Aorta (tissue), 5 donors: ENCODE data around the gene PPIH. TPM values are rescaled to one million over a fixed set of nuclear protein-coding genes. Genes with fewer than 3 reads are reported as not detected.
"Not testable (repeated sequence)": the region's sequence is repeated elsewhere in the genome, so short reads cannot be mapped to it uniquely, and the experiment has no call there.

Experiments
- ATAC-seq: fragments of 200-7000 bp; cut with Tn5 transposase; one replicate; pipeline ENCODE4 v1.9.1; 2022; ENCODE audit warnings: moderate library complexity; ENCODE audit not compliant: low FRiP score
- DNase-seq, 2 donors: peaks; one replicate each; pipeline ENCODE4 v3.0.0-alpha.2; 2020
- H3K27ac ChIP-seq, 2 donors: one replicate each; pipeline ENCODE4 v1.5.1; 2013; ENCODE audit warnings: low read length in 2 of 2, mild to moderate bottlenecking in 2 of 2, moderate library complexity in 2 of 2, control low read depth in 1 of 2, inconsistent platforms in 1 of 2, low read depth in 1 of 2
- H3K27me3 ChIP-seq, 2 donors: one replicate each; pipeline ENCODE4 v1.6.1; 2013; ENCODE audit warnings: control low read depth in 1 of 2, low read length in 1 of 2, mild to moderate bottlenecking in 1 of 2, moderate library complexity in 1 of 2; ENCODE audit not compliant: insufficient read depth in 2 of 2, control insufficient read depth in 1 of 2
- H3K36me3 ChIP-seq, 2 donors: one replicate each; pipeline ENCODE4 v1.6.1; 2013; ENCODE audit warnings: control low read depth in 1 of 2, low read length in 1 of 2, mild to moderate bottlenecking in 1 of 2; ENCODE audit not compliant: insufficient read depth in 2 of 2, control insufficient read depth in 1 of 2
- H3K4me1 ChIP-seq, 2 donors: one replicate each; pipeline ENCODE4 v1.6.1; 2013; ENCODE audit warnings: low read length in 2 of 2, control low read depth in 1 of 2, mild to moderate bottlenecking in 1 of 2, moderate library complexity in 1 of 2; ENCODE audit not compliant: insufficient read depth in 2 of 2, control insufficient read depth in 1 of 2
- H3K4me3 ChIP-seq, 2 donors: one replicate each; pipeline ENCODE4 v1.5.1; 2013; ENCODE audit warnings: low read length in 2 of 2, control low read depth in 1 of 2, mild to moderate bottlenecking in 1 of 2
- H3K9me3 ChIP-seq: one replicate; pipeline ENCODE4 v1.6.1; 2013; ENCODE audit warnings: mild to moderate bottlenecking, low read length; ENCODE audit not compliant: control insufficient read depth
- WGBS, 2 donors: extraction: QIAGEN DNeasy Blood & Tissue Kit; methylation state at CpG; one replicate each; pipeline ENCODE4 v1.1.7; 2013; 5-methylcytosine and 5-hydroxymethylcytosine counted together
- intact Hi-C, 2 donors: fragments of 100-400 bp; cut with DNase I; formaldehyde crosslinking; loops; one replicate each; pipeline versions ENCODE4 v1.14.2 to v1.15.0; 2022
- long read RNA-seq, 2 donors: library from polyadenylated mRNA; unstranded; transcript quantifications; one replicate each; pipeline ENCODE4 v2.0.0, GENCODE V29; 2020 to 2021
- polyA plus RNA-seq, 2 donors: library from polyadenylated mRNA; stranded (reverse); fragments of 200-250 nt; gene quantifications; one replicate each; pipeline ENCODE4 v1.2.3, GENCODE V29; 2013
- total RNA-seq, 2 donors: library from RNA; stranded (reverse); fragmentation: NEBNext Ultra II Directional; extraction: Animal tissue kit (Norgen Biotek cat#: 25700); gene quantifications; one replicate each; pipeline ENCODE4 v1.2.1, GENCODE V29; 2021
- donor health status: healthy with polysubstance abuse.
- donor health status: Bipolar disorder and iron deficiency.
- donor health status: DM: no; HTN: no; CAD: no.
- donor health status: DM: no; HTN: no; CAD: no.
- donor health status: DM: yes; HTN: yes; CAD: no.

PPIH gene
- total RNA-seq: 10 to 100 TPM; 14.1 to 16.4 TPM
- 10 to 100 TPM; 24.0 to 32.5 TPM for polyA plus RNA-seq
- long read RNA-seq, donor 1, partial matches to known transcripts: 3 of 8 reads
- long read RNA-seq, donor 1, other reads (novel, unspliced or antisense): 1 of 8 reads
- long read RNA-seq, donor 2, partial matches to known transcripts: 1 of 1 reads
- long read RNA-seq, donor 2, other reads (novel, unspliced or antisense): 0 of 1 reads

DNA sequence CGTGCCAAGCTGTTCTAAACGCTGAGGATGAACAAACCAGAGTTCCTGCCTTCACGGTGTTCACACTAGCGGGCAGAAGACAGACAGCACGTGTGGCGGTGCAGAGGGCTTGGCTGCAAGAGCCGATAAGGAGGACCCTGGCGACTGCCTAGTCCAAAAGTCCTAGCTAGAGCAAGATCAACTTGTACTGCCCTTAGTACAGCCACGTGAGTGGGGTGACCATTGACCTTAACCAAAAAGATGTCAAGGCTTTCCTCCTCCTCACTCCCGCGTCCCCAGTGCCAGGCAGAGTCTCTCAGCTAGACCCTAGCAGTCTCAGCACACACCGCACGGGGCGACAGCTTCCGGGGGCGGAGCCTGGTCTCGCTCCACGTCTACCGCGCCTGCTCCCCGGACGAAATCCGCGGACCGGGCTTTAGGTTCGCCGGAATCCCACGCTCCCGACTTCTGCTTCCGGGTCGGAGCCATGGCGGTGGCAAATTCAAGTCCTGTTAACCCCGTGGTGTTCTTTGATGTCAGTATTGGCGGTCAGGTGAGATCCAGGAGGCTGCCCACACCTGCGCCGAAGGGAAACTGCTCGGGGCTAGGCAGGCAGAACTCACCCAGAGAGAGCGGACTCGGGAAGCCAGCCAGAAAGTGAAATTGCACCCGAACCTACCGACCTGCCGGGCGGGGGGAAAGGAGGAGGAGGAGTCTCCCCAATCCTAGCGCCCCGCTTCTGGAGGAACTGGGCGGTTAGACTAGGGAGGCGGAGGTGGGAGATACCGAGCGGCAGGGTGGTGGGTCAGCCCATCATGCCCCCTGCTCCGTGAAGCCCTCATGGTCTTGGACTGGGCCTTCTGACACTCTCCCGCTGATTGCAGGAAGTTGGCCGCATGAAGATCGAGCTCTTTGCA is at the start of gene PPIH:
Gene PPIH (plus strand): TSS at position 443 of the 896 bp plus-strand sequence. CDS start 24 bp downstream, at position 467.
- peak within 1 kb of the TSS in 1 of 2 donors; percentile 49 for H3K27ac ChIP-seq
- H3K27me3 ChIP-seq: no peaks in the 10 kb centered on the region
- H3K4me1 ChIP-seq: no peaks in the 10 kb centered on the region
- peaks cover 0 to 2% of the 10 kb centered on the region in 2 donors for H3K36me3 ChIP-seq
- DNase-seq (peak; percentile 97 to 99), ATAC-seq (peak; percentile 100)
- H3K9me3 ChIP-seq: no peaks in the 10 kb centered on the region
- WGBS, 2 donors: 0% methylated on average over 53 of the region's 53 CpGs
- intact Hi-C loops: no loop called here
- peak within 1 kb of the TSS; percentile 69 to 72 for H3K4me3 ChIP-seq

DNA sequence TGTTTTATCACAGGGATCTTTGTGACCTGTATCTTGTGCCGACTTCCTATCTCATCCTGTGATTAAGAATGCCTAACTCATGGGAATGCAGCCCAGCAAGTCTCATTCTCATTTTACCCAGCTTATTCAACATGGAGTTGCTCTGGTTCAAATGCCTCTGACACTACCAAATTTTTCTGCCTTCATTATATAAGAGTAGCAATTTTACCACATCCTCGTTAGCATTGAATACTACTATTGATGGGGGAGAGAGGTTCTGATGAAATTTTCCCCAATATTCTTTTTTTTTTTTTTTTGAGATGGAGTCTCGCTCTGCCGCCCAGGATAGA is 44.5 kb upstream of the PPIH start:
- no peak for DNase-seq
- Histone ChIP-seq H3K36me3 (no peaks in the 10 kb centered on the region), H3K9me3 (no peaks in the 10 kb centered on the region), H3K4me1 (no peaks in the 10 kb centered on the region), H3K27me3 (no peaks in the 10 kb centered on the region), H3K4me3 (no peak overlapping the region), H3K27ac (no peak overlapping the region)
- WGBS, 2 donors: 74 to 94% methylated on average over 4 of the region's 4 CpGs
- ATAC-seq: no peak
- intact Hi-C loops: no loop called here

DNA sequence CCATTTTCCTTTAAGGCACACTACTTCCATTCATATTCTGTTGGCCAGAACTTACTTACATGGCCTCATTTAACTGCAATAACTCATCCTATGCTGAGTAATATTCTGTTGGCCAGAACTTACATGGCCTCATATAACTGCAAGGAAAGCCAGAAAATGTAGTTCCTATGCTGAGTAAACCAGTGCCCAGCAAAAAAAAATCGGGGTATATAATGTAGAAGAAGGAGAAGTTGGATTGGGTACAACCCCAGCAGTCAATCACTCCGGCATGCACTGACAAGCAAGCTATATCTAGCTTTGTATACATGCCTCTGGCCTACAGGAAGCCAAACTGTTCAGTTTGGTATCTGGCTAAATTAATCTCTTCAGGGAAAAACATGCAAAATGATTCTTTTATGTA is 39.4 kb upstream of the PPIH start:
- no peak overlapping the region for H3K27ac ChIP-seq
- H3K27me3 ChIP-seq: no peaks in the 10 kb centered on the region
- ATAC-seq (no peak), DNase-seq (no peak)
- H3K36me3 ChIP-seq: no peaks in the 10 kb centered on the region
- no peaks in the 10 kb centered on the region for H3K4me1 ChIP-seq
- no peak overlapping the region for H3K4me3 ChIP-seq
- H3K9me3 ChIP-seq: no peaks in the 10 kb centered on the region
- WGBS, 2 donors: 41 to 48% methylated on average over 2 of the region's 2 CpGs
- intact Hi-C loops: no loop called here

DNA sequence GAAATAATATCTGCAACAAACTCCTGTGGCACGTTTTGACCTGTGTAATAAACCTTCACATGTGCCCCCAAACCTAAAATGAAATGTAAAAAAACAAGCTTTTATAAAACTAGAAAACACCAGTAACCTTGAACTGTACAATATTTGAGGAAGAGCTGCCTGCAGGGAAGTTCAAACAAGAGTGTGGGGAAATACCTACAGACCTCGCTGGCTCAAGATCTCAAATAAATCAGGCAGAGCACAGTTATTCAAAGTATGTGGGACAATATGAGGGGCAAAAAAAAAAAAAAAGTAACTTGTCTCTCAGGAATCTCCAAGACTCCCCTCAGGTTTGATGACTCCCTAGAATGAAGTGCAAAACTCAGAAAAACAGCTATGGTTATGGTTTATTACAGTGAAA is 37.9 kb upstream of the PPIH start:
- DNase-seq (no peak), ATAC-seq (no peak)
- no peaks in the 10 kb centered on the region for H3K36me3 ChIP-seq
- H3K9me3 ChIP-seq: no peaks in the 10 kb centered on the region
- no peaks in the 10 kb centered on the region for H3K27me3 ChIP-seq
- intact Hi-C loops: no loop called here
- no peak overlapping the region for H3K27ac ChIP-seq
- WGBS, 2 donors: 38 to 45% methylated on average over 2 of the region's 2 CpGs
- H3K4me1 ChIP-seq: no peaks in the 10 kb centered on the region
- no peak overlapping the region for H3K4me3 ChIP-seq

DNA sequence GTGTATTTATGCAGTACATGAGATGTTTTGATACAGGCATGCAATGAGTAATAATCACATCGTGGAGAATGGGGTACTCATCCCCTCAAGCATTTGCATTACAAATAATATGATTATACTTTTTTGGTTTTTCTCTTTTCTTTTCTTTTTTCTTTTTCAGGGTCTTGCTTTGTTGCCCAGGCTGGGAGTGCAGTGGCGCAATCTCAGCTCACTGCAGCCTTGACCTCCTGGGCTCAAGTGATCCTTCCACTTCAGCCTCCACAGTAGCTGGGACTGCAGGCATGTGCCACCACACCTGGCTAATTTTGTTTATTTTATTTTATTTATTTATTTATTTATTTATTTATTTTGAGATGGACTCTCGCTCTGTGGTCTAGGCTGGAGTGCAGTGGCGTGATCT is 37.0 kb upstream of the PPIH start:
- intact Hi-C loops, H3K27me3 ChIP-seq, H3K36me3 ChIP-seq, ATAC-seq, H3K27ac ChIP-seq, H3K9me3 ChIP-seq, H3K4me1 ChIP-seq, H3K4me3 ChIP-seq, DNase-seq: not testable (repeated sequence)
- 93 to 96% methylated on average over 4 of the region's 4 CpGs for WGBS, 2 donors

DNA sequence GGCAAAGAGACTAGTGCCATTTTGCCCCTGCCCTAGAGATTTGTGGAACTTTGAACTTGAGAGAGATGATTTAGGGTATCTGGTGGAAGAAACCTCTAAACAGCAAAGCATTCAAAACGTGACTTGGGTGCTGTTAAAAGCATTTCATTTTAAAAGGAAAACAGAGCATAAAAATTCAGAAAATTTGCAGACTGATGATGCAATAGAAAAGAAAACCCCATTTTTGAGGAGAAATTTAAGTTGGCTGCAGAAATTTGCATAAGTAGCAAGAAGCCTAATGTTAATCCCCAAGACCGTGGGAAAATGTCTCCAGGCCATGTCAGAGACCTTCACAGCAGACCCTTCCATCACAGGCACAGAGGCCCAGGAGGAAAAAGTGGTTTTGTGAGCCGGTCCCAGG is 31.0 kb upstream of the PPIH start:
- H3K27me3 ChIP-seq, intact Hi-C loops: not testable (repeated sequence)
- WGBS, 2 donors: 81 to 86% methylated on average over 3 of the region's 3 CpGs

DNA sequence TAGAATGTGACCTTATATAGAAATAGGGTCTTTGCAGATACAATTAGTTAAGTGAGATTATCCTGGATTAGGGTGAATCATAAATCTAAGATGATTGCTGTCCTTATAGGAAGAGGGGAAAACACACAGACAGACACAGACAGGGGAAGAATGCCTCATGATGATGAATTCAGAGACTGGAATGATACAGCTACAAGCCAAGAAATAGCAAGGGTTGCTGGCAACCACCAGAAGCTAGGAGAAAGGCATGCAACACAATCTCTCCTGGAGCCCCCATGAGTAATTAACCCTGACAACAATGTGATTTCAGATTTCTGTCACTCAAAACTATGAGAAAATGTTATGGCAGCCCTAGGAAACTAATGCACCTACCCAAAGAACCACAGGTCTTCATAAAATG is 19.1 kb upstream of the PPIH start:
- Histone ChIP-seq H3K4me3 (no peak overlapping the region), H3K27ac (no peak overlapping the region), H3K36me3 (no peaks in the 10 kb centered on the region), H3K9me3 (no peaks in the 10 kb centered on the region), H3K27me3 (no peaks in the 10 kb centered on the region), H3K4me1 (no peaks in the 10 kb centered on the region)
- no peak for ATAC-seq
- no peak for DNase-seq
- intact Hi-C loops: no loop called here

More for the DNA sequence above, 31.0 kb upstream of the PPIH start:
- not testable (repeated sequence) for H3K27ac ChIP-seq, H3K4me1 ChIP-seq, ATAC-seq, H3K36me3 ChIP-seq, H3K4me3 ChIP-seq, H3K9me3 ChIP-seq, DNase-seq

DNA sequence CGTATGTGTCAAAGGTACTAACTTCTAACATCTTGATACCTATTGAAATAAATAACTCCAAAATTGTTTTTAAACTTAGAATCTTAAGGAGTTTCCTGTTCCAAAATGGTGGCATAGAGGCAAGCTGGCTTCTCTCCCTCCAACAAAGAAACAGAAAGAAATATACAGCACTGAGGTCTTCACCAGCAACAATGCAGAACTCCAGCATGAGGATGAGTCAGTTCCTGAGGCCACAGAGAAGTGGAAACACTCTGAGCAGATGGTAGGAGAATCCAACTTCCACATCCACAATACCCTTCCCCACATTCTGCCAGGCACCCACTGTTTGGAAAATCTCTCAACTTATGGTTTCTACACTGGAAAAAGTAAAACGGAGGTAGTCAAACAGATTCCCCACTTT is 12.2 kb upstream of the PPIH start:
- DNase-seq: no peak
- Histone ChIP-seq H3K4me1 (no peaks in the 10 kb centered on the region), H3K4me3 (no peak overlapping the region), H3K27ac (no peak overlapping the region), H3K9me3 (no peaks in the 10 kb centered on the region), H3K36me3 (no peaks in the 10 kb centered on the region), H3K27me3 (no peaks in the 10 kb centered on the region)
- WGBS, 2 donors: 91 to 94% methylated on average over 2 of the region's 2 CpGs
- ATAC-seq: no peak
- intact Hi-C loops: no loop called here

DNA sequence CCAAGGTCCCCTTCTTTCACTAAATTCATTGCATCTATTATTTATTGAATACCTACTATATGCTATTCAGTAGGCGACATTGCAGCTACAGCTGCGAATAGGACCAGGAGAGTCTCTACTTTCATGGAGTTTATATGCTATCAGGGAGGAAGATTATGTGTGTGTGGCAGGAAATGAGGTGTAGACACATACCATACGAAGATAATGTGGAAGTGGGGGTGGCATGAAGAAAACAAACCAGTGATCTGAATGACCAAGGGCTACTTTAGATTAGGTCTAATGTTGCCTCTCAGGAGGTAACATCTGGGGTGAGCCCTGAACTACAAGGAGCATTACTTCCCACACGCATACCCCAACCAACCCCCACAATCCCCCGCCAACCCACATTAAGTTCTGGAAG is 1.0 kb upstream of the PPIH start:
- 88 to 91% methylated on average over 5 of the region's 5 CpGs for WGBS, 2 donors
- peaks cover 0 to 2% of the 10 kb centered on the region in 2 donors for H3K36me3 ChIP-seq
- no peak overlapping the region for H3K27ac ChIP-seq
- H3K27me3 ChIP-seq: no peaks in the 10 kb centered on the region
- no peaks in the 10 kb centered on the region for H3K4me1 ChIP-seq
- H3K9me3 ChIP-seq: no peaks in the 10 kb centered on the region
- intact Hi-C loops: no loop called here
- no peak for DNase-seq
- H3K4me3 ChIP-seq: no peak overlapping the region
- no peak for ATAC-seq
